Measurements from ENCODE around the gene TYW1B.
"Not testable (repeated sequence)": the region's sequence is repeated elsewhere in the genome, so short reads cannot be mapped to it uniquely, and the experiment has no call there.

Gene TYW1B

GRCh38 chr7:72816370-72817157 is 11.4 kb downstream of the TYW1B start:
- DNase-seq, result not testable (repeated sequence)

- DNase-seq, result not testable (repeated sequence)
These were observed 17.6 kb downstream of the TYW1B start for GRCh38 chr7:72810437-72810836.

- not testable (repeated sequence) for DNase-seq
These were observed 19.5 kb downstream of the TYW1B start for GRCh38 chr7:72808511-72808910.

GRCh38 chr7:72806851-72807250 is 21.1 kb downstream of the TYW1B start:
- not testable (repeated sequence) for DNase-seq

- DNase-seq, result no peak
These were observed 22.2 kb downstream of the TYW1B start for GRCh38 chr7:72805526-72806494.

GRCh38 chr7:72803778-72804177 is 24.2 kb downstream of the TYW1B start:
- not testable (repeated sequence) for DNase-seq

GRCh38 chr7:72801564-72801963 is 26.4 kb downstream of the TYW1B start:
- not testable (repeated sequence) for DNase-seq

GRCh38 chr7:72795401-72795800 is 32.6 kb downstream of the TYW1B start:
- DNase-seq, result not testable (repeated sequence)

- no peak for DNase-seq
These were observed 34.2 kb downstream of the TYW1B start for GRCh38 chr7:72793791-72794190.

- not testable (repeated sequence) for DNase-seq
These were observed 37.3 kb downstream of the TYW1B start for GRCh38 chr7:72790698-72791060.

- not testable (repeated sequence) for DNase-seq
These were observed 37.8 kb downstream of the TYW1B start for GRCh38 chr7:72790048-72790697.

- DNase-seq, result no peak
These were observed 42.6 kb downstream of the TYW1B start for GRCh38 chr7:72785166-72785955.

- DNase-seq, result not testable (repeated sequence)
These were observed 44.2 kb downstream of the TYW1B start for GRCh38 chr7:72783601-72784370.

- no peak for DNase-seq
These were observed 46.4 kb downstream of the TYW1B start for GRCh38 chr7:72781631-72782030.

GRCh38 chr7:72781161-72781560 is 46.8 kb downstream of the TYW1B start:
- no peak for DNase-seq

- DNase-seq, result not testable (repeated sequence)
These were observed 47.6 kb downstream of the TYW1B start for GRCh38 chr7:72780289-72780894.

- DNase-seq, result not testable (repeated sequence)
These were observed 50.8 kb downstream of the TYW1B start for GRCh38 chr7:72777167-72777566.

- DNase-seq, result not testable (repeated sequence)
These were observed 55.4 kb downstream of the TYW1B start for GRCh38 chr7:72772627-72773026.

- not testable (repeated sequence) for DNase-seq
These were observed 61.0 kb downstream of the TYW1B start for GRCh38 chr7:72766994-72767393.

- DNase-seq, result no peak
These were observed 67.4 kb downstream of the TYW1B start for GRCh38 chr7:72760602-72761001.

- DNase-seq, result no peak
These were observed 73.7 kb downstream of the TYW1B start for GRCh38 chr7:72754312-72754711.

Measured in activated naive CD4-positive, alpha-beta T cell treated with anti-CD3 and anti-CD28 coated beads, Interleukin-2, amount 50 U/mL, for 16 hours (primary cell).